ENCODE results near the gene COTL1. TPM values are rescaled to one million over a fixed set of nuclear protein-coding genes. Genes with fewer than 3 reads are reported as not detected.
A peak's percentile ranks its signal among the peaks of the same experiment; 100 is the strongest.

COTL1 gene
- total and polyA plus RNA-seq, 9 of the 15 experiments (the other 6 are each of a cell fraction or from before 2014, with no cell fraction given), result 27.7 to 185 (median 72.5) TPM

DNA sequence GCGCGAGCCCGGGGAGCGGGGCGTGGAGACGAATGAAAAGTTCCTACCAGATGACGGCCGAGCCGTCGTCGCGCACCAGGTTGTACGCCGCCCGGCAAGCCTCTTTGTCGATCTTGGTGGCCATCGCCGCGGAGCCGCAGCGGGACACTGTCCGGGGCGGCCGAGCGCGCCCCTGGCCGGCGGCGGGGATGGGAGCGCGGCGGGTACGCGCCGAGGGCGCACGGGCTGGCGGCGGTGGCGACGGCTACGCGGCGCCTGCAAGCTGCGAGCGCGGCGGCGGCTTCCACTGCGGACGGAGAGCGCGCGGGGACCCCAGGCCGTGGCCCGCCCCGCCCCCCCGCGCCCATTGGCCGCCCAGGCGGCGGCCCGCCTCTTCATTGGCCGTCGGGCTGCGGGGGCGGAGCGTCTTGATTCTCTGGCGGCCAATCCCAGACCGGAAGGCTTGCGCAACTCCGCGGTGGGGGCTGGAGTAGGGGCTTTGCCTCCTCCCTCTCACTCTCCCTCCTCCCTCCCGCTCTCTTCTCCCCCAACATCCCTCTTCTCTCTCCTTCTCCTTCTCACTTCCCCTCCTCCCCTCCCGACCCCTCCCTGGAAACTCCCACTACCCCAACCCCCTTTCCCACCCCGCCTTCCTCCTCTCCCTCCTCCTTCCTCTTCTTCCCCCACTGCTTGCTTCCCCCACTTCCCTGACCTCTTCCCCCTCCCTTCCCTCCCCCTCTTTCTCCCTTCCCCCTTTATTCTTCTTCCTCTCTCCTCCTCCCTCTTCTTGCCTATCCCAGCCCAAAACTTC, at the start of gene COTL1 (continued):
- TF ChIP-seq ZBTB49 (CRISPR knock-in tag; IDR thresholded peaks at IDR 0.05; ENCODE audit: borderline replicate concordance), result no peak
- peak; percentile 99 for TF ChIP-seq RBM25 (IDR thresholded peaks at IDR 0.05; ENCODE audit: low read depth, low read length, severe bottlenecking)
- TF ChIP-seq EZH2 (IDR thresholded peaks at IDR 0.05; ENCODE audit: borderline replicate concordance, low read depth, low read length), result no peak
- peak; percentile 91 for TF ChIP-seq SAFB (IDR thresholded peaks at IDR 0.05; ENCODE audit: borderline replicate concordance, low read depth, low read length)
- peak; percentile 41 for TF ChIP-seq PKNOX1 (IDR thresholded peaks at IDR 0.05)
- TF ChIP-seq HDGF (IDR thresholded peaks at IDR 0.05), result no peak
- no peak for TF ChIP-seq MBD1 (CRISPR knock-in tag; IDR thresholded peaks at IDR 0.05)
- peak; percentile 90 for TF ChIP-seq PCBP1 (IDR thresholded peaks at IDR 0.05; ENCODE audit: low read depth, low read length, poor library complexity, severe bottlenecking)
- TF ChIP-seq, protein P1, sequence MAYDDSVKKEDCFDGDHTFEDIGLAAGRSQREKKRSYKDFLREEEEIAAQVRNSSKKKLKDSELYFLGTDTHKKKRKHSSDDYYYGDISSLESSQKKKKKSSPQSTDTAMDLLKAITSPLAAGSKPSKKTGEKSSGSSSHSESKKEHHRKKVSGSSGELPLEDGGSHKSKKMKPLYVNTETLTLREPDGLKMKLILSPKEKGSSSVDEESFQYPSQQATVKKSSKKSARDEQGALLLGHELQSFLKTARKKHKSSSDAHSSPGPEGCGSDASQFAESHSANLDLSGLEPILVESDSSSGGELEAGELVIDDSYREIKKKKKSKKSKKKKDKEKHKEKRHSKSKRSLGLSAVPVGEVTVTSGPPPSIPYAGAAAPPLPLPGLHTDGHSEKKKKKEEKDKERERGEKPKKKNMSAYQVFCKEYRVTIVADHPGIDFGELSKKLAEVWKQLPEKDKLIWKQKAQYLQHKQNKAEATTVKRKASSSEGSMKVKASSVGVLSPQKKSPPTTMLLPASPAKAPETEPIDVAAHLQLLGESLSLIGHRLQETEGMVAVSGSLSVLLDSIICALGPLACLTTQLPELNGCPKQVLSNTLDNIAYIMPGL (CRISPR knock-in tag; IDR thresholded peaks at IDR 0.05), result no peak
- no peak for TF ChIP-seq ZNF398 (CRISPR knock-in tag; IDR thresholded peaks at IDR 0.05)
- no peak for TF ChIP-seq ZNF431 (CRISPR knock-in tag; IDR thresholded peaks at IDR 0.05)
- no peak for TF ChIP-seq ZNF143 (CRISPR knock-in tag; IDR thresholded peaks at IDR 0.05)
- no peak for TF ChIP-seq SAFB2 (IDR thresholded peaks at IDR 0.05; ENCODE audit: borderline replicate concordance, low read depth, low read length, severe bottlenecking)
- TF ChIP-seq SMARCA5 (IDR thresholded peaks at IDR 0.05), result no peak
- TF ChIP-seq SIN3B (IDR thresholded peaks at IDR 0.05; ENCODE audit: low read depth), result peak; percentile 79
- TF ChIP-seq, protein P2, sequence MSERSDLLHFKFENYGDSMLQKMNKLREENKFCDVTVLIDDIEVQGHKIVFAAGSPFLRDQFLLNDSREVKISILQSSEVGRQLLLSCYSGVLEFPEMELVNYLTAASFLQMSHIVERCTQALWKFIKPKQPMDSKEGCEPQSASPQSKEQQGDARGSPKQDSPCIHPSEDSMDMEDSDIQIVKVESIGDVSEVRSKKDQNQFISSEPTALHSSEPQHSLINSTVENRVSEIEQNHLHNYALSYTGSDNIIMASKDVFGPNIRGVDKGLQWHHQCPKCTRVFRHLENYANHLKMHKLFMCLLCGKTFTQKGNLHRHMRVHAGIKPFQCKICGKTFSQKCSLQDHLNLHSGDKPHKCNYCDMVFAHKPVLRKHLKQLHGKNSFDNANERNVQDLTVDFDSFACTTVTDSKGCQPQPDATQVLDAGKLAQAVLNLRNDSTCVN (CRISPR knock-in tag; IDR thresholded peaks at IDR 0.05), result no peak
- no peak for TF ChIP-seq ARID2 (IDR thresholded peaks at IDR 0.05)

Data from K562 (cell line).